Neural crest cell (in vitro differentiated cells): Measurements from ENCODE around the gene NDST1. TPM values are rescaled to one million over a fixed set of nuclear protein-coding genes. Genes with fewer than 3 reads are reported as not detected.

Source experiments
- DNase-seq: peaks from one replicate; pipeline ENCODE4 v3.0.0; 2021; ENCODE audit warnings: low read depth, mixed read lengths, low spot score
- H3K27ac Mint-ChIP-seq: one replicate; pipeline ENCODE4 v1.8.0; 2021; ENCODE audit warnings: mild to moderate bottlenecking, mixed read lengths; ENCODE audit not compliant: unreplicated experiment
- H3K27me3 Mint-ChIP-seq: 2 replicates; pipeline ENCODE4 v1.8.0; 2021; ENCODE audit warnings: low read depth, mild to moderate bottlenecking, mixed read lengths
- H3K36me3 Mint-ChIP-seq: 2 replicates; pipeline ENCODE4 v1.8.0; 2021; ENCODE audit warnings: low read depth, mild to moderate bottlenecking, mixed read lengths
- H3K4me1 Mint-ChIP-seq: 2 replicates; pipeline ENCODE4 v1.8.0; 2021; ENCODE audit warnings: mixed read lengths
- H3K4me3 Mint-ChIP-seq: one replicate; pipeline ENCODE4 v1.8.0; 2021; ENCODE audit warnings: mild to moderate bottlenecking, mixed read lengths
- H3K9me3 Mint-ChIP-seq: 2 replicates; pipeline ENCODE4 v1.8.0; 2021; ENCODE audit warnings: mixed read lengths
- CTCF ChIP-seq: fragments of 200-600 bp; sonication (generic); conservative IDR thresholded peaks from 2 replicates; pipeline ENCODE4 v1.5.0; 2021; ENCODE audit warnings: antibody characterized with exemption, mild to moderate bottlenecking
- total RNA-seq: library from RNA; stranded (reverse); gene quantifications from 2 replicates; pipeline ENCODE4 v1.2.1, GENCODE V29; 2021

NDST1 gene
- total RNA-seq, 1 donor from 2014 or later: 112 TPM

- DNase-seq: no peak
- Mint-ChIP-seq H3K9me3 (no peaks in the 10 kb centered on the region), H3K27me3 (no peaks in the 10 kb centered on the region), H3K4me3 (no peak overlapping the region), H3K36me3 (no peaks in the 10 kb centered on the region), H3K4me1 (peaks cover 66% of the 10 kb centered on the region), H3K27ac (peak overlapping the region; percentile 32)
- TF ChIP-seq CTCF: no peak
Measured at GRCh38 chr5:150500905-150501304, 7.0 kb upstream of the NDST1 start.

GRCh38 chr5:150502106-150502505 lies 5.8 kb upstream of the NDST1 start:
- DNase-seq: no peak
- Mint-ChIP-seq H3K27ac (peak overlapping the region; percentile 69), H3K9me3 (no peaks in the 10 kb centered on the region), H3K4me3 (peak overlapping the region; percentile 3), H3K4me1 (peaks cover 56% of the 10 kb centered on the region), H3K36me3 (no peaks in the 10 kb centered on the region), H3K27me3 (no peaks in the 10 kb centered on the region)
- TF ChIP-seq CTCF: no peak

- no peak overlapping the region for H3K27ac Mint-ChIP-seq
- no peak for DNase-seq
- H3K36me3 Mint-ChIP-seq: no peaks in the 10 kb centered on the region
- H3K4me3 Mint-ChIP-seq: no peak overlapping the region
- TF ChIP-seq CTCF: no peak
- peaks cover 53% of the 10 kb centered on the region for H3K4me1 Mint-ChIP-seq
- no peaks in the 10 kb centered on the region for H3K9me3 Mint-ChIP-seq
- H3K27me3 Mint-ChIP-seq: no peaks in the 10 kb centered on the region
Measured at GRCh38 chr5:150502847-150503246, 5.1 kb upstream of the NDST1 start.

GRCh38 chr5:150503386-150503785 lies 4.5 kb upstream of the NDST1 start:
- H3K27ac Mint-ChIP-seq: no peak overlapping the region
- H3K36me3 Mint-ChIP-seq: no peaks in the 10 kb centered on the region
- H3K9me3 Mint-ChIP-seq: no peaks in the 10 kb centered on the region
- H3K4me3 Mint-ChIP-seq: no peak overlapping the region
- TF ChIP-seq CTCF: no peak
- no peak for DNase-seq
- peaks cover 47% of the 10 kb centered on the region for H3K4me1 Mint-ChIP-seq
- no peaks in the 10 kb centered on the region for H3K27me3 Mint-ChIP-seq

- peaks cover 40% of the 10 kb centered on the region for H3K4me1 Mint-ChIP-seq
- no peaks in the 10 kb centered on the region for H3K27me3 Mint-ChIP-seq
- no peak for DNase-seq
- H3K9me3 Mint-ChIP-seq: no peaks in the 10 kb centered on the region
- H3K27ac Mint-ChIP-seq: peak overlapping the region; percentile 27
- no peak overlapping the region for H3K4me3 Mint-ChIP-seq
- no peaks in the 10 kb centered on the region for H3K36me3 Mint-ChIP-seq
- no peak for TF ChIP-seq CTCF
Measured at GRCh38 chr5:150503977-150504620, 3.8 kb upstream of the NDST1 start.
